NCI-H2227 (cell line): ENCODE results near the gene ETV5.

ENCODE experiments used
- DNase-seq: peaks from one replicate; lab custom pipeline; 2025; ENCODE audit not compliant: unreplicated experiment; lab: John Stamatoyannopoulos, UW

Gene ETV5

DNA sequence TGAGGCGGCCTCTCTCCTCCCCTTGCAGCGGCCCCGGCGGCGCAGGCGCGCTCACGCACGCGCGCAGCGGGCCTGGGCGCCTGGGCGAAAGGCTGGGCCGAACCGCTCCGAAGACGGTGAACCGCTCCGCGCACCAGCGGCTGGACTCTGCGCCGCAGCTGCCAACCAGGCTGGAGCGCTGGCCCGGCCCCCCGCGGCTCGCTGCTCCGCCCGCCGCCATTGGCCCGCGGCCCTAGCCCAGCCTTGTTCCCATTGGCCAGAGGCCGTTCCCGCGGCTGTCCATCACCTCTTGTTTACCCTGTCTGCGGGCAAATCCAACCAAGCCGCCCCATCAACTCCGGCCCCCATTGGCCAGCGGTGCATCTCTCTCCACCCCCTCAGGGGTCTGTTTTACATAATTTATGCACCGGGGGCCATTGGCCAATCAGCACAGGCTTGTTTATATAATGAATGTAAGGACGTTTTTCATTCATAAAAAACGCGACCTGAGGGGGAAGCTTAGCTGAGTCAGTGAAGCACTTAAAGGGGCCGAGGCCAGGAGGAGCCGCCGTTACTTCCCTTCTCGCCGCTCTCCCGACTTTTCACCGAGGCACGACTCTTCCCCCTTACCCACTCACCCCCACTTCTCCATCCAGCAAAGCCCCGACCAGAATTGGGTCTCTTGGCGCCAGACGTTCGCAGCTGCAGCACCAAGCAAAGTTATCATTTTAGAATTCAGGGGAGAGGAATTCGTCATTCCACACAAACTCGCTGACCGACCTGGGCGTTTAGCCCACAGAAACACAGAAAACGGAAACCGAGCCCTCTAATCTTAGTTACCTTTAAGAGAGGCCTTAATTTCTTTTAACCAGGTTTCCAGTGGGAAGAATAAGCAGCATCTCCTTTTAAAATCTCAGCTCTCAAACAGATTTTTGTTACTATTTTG, at the start of gene ETV5:
TSS of gene ETV5 (minus strand) at position 149 of the 925 bp plus-strand sequence. CDS start 3,221 bp downstream, outside the sequence.
- peak; percentile 99 for DNase-seq

DNA sequence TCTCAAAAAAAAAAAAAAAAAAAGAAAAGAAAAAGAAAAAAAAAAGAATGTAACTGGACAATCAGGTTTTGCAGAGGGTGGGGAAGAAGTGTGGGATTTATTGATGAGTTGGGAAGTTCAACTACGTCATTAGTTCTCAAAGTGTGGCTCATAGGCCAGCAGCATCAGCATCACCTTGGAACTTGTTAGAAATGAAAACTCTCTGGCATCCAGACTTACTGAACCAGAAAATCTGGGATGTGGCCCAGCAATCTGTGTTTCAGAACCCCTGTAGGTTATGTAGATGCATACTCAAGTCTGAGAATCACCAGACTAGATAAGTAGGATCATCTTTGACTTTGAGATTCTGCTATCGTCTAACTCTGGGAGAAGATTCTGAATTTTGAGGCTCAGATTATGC, 45.8 kb upstream of the ETV5 start:
- DNase-seq: no peak

- DNase-seq: no peak
These were observed 44.0 kb upstream of the ETV5 start for GRCh38 chr3:186152889-186153292.

- DNase-seq: no peak
These were observed 43.5 kb upstream of the ETV5 start for GRCh38 chr3:186152361-186152798.

GRCh38 chr3:186151077-186151971, 42.4 kb upstream of the ETV5 start:
- DNase-seq: no peak

GRCh38 chr3:186150041-186150830, 41.3 kb upstream of the ETV5 start:
- DNase-seq: no peak

DNA sequence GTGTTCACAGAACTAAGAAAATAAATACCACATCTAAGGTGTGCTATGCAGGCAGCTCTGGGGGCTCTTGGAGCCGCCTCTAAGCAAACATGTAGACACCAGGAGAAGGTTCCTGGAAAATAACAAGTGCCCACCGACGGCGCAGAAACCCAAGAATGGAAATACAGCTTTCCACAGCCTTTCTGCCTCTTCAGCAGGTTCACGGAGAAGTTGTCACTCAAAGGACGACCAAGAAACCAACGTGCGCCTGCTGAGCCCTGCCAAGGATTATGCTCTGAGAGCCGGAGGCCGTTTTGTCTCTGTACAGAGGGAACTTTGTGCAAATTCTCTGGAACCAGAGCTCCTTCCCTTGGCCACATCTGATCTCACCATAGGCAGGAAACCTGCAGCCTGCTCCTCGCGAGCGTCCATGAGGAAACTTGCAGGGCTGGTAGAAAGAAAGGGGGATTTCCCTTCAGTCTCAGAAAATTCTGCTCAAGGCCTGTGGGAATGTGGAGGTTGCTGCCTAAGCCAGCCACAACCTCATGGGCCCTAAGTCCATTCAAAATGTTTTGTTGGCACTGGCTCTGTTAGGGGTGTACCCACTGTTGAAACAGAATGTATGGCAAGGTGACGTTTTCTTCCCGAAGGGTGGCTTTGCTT, 40.6 kb upstream of the ETV5 start:
- no peak for DNase-seq

- DNase-seq: no peak
These were observed 35.4 kb upstream of the ETV5 start for GRCh38 chr3:186144257-186144656.

DNA sequence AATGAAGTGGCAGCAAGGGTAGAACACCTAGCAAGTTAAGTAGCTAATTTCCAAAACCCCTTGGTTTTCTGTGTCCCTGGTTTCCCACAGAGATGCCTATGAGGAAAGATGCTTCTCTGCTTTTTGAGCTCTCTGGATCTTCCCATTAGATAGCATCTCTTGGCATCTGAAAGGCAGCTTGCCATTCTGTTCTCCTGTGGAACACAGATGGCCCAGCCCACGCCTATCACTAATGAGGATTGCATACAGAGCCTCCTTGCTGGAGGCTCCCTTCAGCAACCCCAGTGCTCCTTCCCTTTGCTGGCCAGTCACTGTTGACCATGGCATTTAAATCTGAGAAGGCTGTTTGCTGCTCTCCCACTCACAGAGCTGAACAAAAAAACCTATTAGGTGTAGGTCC, 34.4 kb upstream of the ETV5 start:
- no peak for DNase-seq

DNA sequence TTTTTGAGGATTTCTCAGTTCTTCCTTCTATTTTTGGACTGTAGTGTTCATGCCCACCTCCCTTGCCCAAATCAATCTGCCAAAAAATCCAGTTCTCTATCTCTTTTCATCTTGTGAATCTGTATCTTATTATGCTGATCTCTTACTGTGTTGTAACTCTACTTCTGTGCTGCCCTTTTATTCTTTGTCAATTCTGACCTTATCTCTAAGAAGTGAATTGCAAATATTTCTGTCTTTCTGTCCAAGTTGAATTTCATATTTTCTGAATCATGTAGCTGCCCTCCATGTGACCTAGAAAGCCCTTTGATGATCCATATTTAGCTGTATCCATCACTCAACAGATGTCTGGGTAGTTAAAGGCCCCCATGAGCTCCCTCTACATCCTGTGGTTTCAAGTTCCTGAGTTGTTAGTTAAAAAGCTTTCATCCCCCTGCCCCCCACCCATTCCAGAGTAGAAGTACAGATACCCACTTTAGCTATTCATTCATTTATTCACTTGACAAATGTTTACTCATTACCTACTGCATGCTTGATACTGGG, 33.6 kb upstream of the ETV5 start:
- no peak for DNase-seq

GRCh38 chr3:186141790-186142189, 32.9 kb upstream of the ETV5 start:
- no peak for DNase-seq

DNA sequence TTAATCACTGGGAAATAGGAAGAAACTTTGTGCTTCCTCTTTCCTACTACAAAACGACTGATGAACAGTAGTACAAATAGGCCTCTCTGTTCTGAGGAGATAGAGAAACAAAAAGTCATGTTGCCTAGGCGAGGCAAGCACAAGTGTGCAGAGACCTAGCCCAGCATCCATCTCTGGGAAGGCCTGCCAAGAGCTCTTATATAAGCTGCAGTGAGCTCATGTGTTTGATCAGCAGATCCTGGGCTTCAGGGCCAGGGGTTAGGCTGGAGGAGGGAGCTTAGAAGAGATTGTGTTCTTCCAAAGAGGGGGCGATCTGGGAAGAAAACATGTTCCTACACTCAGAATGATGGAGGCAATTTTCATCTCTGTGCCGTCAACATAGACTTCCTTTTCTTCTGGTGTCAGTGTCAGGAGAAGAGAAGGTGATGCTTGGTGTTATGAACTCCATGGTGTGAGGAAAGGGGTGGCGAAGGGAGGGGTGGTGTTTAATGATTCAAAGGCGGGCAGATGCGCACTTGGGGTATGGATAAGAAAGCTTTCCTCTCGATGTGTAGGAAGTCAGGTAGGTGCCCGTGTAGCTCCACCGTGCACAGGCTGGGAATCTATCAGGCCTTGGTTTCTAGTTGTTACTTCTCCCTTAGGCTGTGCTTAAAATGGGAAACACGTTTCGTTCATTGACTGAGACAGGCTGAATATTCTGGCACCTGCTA, 29.5 kb upstream of the ETV5 start:
- no peak for DNase-seq

DNA sequence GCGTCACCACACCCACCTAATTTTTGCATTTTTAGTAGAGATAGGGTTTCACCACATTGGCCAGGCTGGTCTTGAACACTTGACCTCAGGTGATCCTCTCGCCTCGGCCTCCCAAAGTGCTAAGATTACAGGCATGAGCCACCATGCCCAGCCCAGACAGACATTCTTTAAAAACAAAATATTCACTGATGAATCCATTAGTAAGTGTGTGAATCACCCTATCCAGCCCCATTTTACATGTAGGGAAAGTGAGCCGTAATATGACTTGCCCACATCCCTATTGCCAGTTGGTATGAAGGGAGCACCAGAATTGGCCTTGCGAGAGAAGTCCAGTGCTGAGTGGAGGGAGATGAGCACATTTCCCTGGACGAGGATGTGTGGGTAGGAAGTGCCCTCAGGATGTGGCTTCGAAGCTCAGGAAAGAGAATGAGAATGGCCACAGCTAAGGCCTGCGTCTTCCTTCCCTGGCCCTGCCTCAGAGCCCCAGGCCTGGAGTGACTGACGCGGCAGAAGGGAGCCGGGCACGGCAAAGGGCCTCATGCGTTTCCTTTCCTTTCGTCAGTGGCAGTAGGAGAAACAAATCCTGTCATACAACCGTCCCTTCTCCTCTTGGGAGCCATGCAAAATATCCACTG, 28.3 kb upstream of the ETV5 start:
- DNase-seq: no peak

GRCh38 chr3:186133980-186134379, 25.1 kb upstream of the ETV5 start:
- DNase-seq: no peak

DNA sequence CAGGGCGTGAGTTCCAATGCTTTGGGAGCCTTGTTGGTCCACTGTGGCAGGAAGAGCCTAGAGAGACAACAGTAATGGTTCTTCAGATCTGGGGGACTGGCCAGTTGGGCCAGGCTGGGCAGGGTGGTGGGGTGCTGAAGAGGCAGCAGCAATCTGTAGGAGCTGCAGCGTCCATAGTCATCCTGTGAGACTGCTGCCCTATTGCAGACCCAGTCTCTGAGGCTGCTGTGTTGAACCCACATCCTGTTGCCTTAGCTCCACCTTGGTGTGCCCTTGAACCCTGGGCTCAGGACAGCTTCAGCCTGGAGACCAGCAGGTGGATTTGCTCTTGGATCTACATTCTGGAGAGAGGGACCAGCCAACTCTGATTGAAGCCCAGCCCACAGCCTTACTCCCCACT, 23.6 kb upstream of the ETV5 start:
- no peak for DNase-seq

DNA sequence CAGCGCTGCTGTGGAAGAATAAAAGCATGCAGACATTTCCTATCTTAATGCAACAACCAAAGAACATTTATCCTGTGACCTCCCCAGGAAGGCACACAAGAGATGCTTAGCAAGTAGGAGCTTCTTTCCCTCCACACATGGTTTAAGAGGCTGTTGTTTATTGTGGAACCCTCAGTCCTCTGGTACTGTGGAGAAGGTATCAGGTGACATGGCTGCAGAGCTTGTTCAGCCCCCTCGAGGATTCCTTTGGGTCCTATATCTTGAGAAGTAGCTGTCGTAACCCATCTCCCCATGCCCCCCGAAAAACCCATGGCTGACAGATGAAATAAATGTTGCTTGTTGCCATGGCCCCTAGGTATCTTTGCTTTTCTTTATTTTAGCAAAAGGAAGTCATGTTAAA, 20.3 kb upstream of the ETV5 start:
- DNase-seq: no peak

GRCh38 chr3:186128158-186128557, 19.3 kb upstream of the ETV5 start:
- no peak for DNase-seq

- DNase-seq: no peak
These were observed 18.6 kb upstream of the ETV5 start for GRCh38 chr3:186127463-186127862.

- DNase-seq: no peak
These were observed 16.2 kb upstream of the ETV5 start for GRCh38 chr3:186125118-186125517.
